ENCODE measurements around the gene ZNF792.

- TF ChIP-seq USF2 (IDR thresholded peaks at IDR 0.05; ENCODE audit: borderline replicate concordance, low read depth, low read length) (no peak), POLR2AphosphoS5 (IDR thresholded peaks at IDR 0.05; ENCODE audit: low read depth, low read length) (no peak), YY1 (IDR thresholded peaks at IDR 0.05; ENCODE audit: low read depth) (no peak), CTCF (IDR thresholded peaks at IDR 0.05) (no peak), SIN3A (IDR thresholded peaks at IDR 0.05; ENCODE audit: borderline replicate concordance, low read depth, low read length) (no peak), REST (IDR thresholded peaks at IDR 0.05; ENCODE audit: low read depth, low read length) (no peak), RCOR1 (IDR thresholded peaks at IDR 0.05; ENCODE audit: low read length) (no peak), EP300 (IDR thresholded peaks at IDR 0.05; ENCODE audit: borderline replicate concordance in 1 of 2, low read depth in 1 of 2, low read length in 1 of 2) (no peak), NFIC (IDR thresholded peaks at IDR 0.05; ENCODE audit: borderline replicate concordance) (no peak), USF1 (IDR thresholded peaks at IDR 0.05; ENCODE audit: borderline replicate concordance, low read depth) (no peak)
Observed at GRCh38 chr19:34957830-34958751, 5.9 kb downstream of the ZNF792 start.

All from SK-N-SH (cell line).